ENCODE results near the gene CINP.
"Not testable (repeated sequence)": the region's sequence is repeated elsewhere in the genome, so short reads cannot be mapped to it uniquely, and the experiment has no call there.

The CINP gene

GRCh38 chr14:102353126-102353619 lies 9.5 kb downstream of the CINP start:
- Histone ChIP-seq H3K36me3 (replicated peaks; ENCODE audit: insufficient read depth, low read length) (no peaks in the 10 kb centered on the region), H4K20me1 (ENCODE audit: insufficient read depth, low read length) (no peaks in the 10 kb centered on the region), H3K4me3 (ENCODE audit: low read length) (no peak overlapping the region), H3F3A (ENCODE audit: insufficient read depth, low read length) (no peaks in the 10 kb centered on the region), H2AFZ (ENCODE audit: low read length) (no peak overlapping the region), H3K4me2 (ENCODE audit: low read depth, low read length) (no peak overlapping the region), H3K9me2 (replicated peaks; ENCODE audit: insufficient read depth, low read length) (no peaks in the 10 kb centered on the region), H3K27ac (ENCODE audit: low read length) (no peak overlapping the region), H3K27me3 (replicated peaks; ENCODE audit: insufficient read depth, low read length) (no peaks in the 10 kb centered on the region), H3K79me2 (ENCODE audit: low read length) (no peaks in the 10 kb centered on the region), H3K9ac (ENCODE audit: low read length) (no peak overlapping the region), H3K9me3 (replicated peaks; ENCODE audit: insufficient read depth, low read length) (no peaks in the 10 kb centered on the region), H3K4me1 (ENCODE audit: low read length) (no peaks in the 10 kb centered on the region)
- no peak for DNase-seq
- no peak for TF ChIP-seq CTCF (IDR thresholded peaks at IDR 0.05; ENCODE audit: low read length)
- no peak for TF ChIP-seq EZH2 (optimal IDR thresholded peaks at IDR 0.05; ENCODE audit: low read depth, low read length)
- no peak for TF ChIP-seq EZH2phosphoT487 (IDR thresholded peaks at IDR 0.05; ENCODE audit: low read length)

GRCh38 chr14:102352213-102352612 lies 10.5 kb downstream of the CINP start:
- Histone ChIP-seq H3K9me2 (replicated peaks; ENCODE audit: insufficient read depth, low read length) (no peaks in the 10 kb centered on the region), H3K9ac (ENCODE audit: low read length) (no peak overlapping the region), H4K20me1 (ENCODE audit: insufficient read depth, low read length) (no peaks in the 10 kb centered on the region), H3K79me2 (ENCODE audit: low read length) (no peaks in the 10 kb centered on the region), H3K27ac (ENCODE audit: low read length) (no peak overlapping the region), H3K4me3 (ENCODE audit: low read length) (no peak overlapping the region), H3K4me1 (ENCODE audit: low read length) (no peaks in the 10 kb centered on the region), H3K27me3 (replicated peaks; ENCODE audit: insufficient read depth, low read length) (no peaks in the 10 kb centered on the region), H3K36me3 (replicated peaks; ENCODE audit: insufficient read depth, low read length) (no peaks in the 10 kb centered on the region), H3K4me2 (ENCODE audit: low read depth, low read length) (no peak overlapping the region), H3F3A (ENCODE audit: insufficient read depth, low read length) (no peaks in the 10 kb centered on the region), H2AFZ (ENCODE audit: low read length) (no peak overlapping the region), H3K9me3 (replicated peaks; ENCODE audit: insufficient read depth, low read length) (no peaks in the 10 kb centered on the region)
- no peak for DNase-seq
- TF ChIP-seq EZH2 (optimal IDR thresholded peaks at IDR 0.05; ENCODE audit: low read depth, low read length) (no peak), CTCF (IDR thresholded peaks at IDR 0.05; ENCODE audit: low read length) (no peak), EZH2phosphoT487 (IDR thresholded peaks at IDR 0.05; ENCODE audit: low read length) (no peak)

- not testable (repeated sequence) for H3K9me3 ChIP-seq (replicated peaks; ENCODE audit: insufficient read depth, low read length); H3K36me3 ChIP-seq (replicated peaks; ENCODE audit: insufficient read depth, low read length); H3K4me1 ChIP-seq (ENCODE audit: low read length); DNase-seq; H3K27ac ChIP-seq (ENCODE audit: low read length); H3K79me2 ChIP-seq (ENCODE audit: low read length); H3K9me2 ChIP-seq (replicated peaks; ENCODE audit: insufficient read depth, low read length); H4K20me1 ChIP-seq (ENCODE audit: insufficient read depth, low read length); H3K27me3 ChIP-seq (replicated peaks; ENCODE audit: insufficient read depth, low read length); H3F3A ChIP-seq (ENCODE audit: insufficient read depth, low read length); H3K4me3 ChIP-seq (ENCODE audit: low read length); H2AFZ ChIP-seq (ENCODE audit: low read length); H3K4me2 ChIP-seq (ENCODE audit: low read depth, low read length); H3K9ac ChIP-seq (ENCODE audit: low read length)
Observed at GRCh38 chr14:102351593-102351992, 11.1 kb downstream of the CINP start.

GRCh38 chr14:102351023-102351422 lies 11.7 kb downstream of the CINP start:
- no peak for DNase-seq
- no peak overlapping the region for H3K4me3 ChIP-seq (ENCODE audit: low read length)
- H3K79me2 ChIP-seq (ENCODE audit: low read length), result no peaks in the 10 kb centered on the region
- no peaks in the 10 kb centered on the region for H3K4me1 ChIP-seq (ENCODE audit: low read length)
- H3K27ac ChIP-seq (ENCODE audit: low read length), result no peak overlapping the region
- no peaks in the 10 kb centered on the region for H3K9me2 ChIP-seq (replicated peaks; ENCODE audit: insufficient read depth, low read length)
- no peaks in the 10 kb centered on the region for H3F3A ChIP-seq (ENCODE audit: insufficient read depth, low read length)
- H2AFZ ChIP-seq (ENCODE audit: low read length), result no peak overlapping the region
- H3K27me3 ChIP-seq (replicated peaks; ENCODE audit: insufficient read depth, low read length), result no peaks in the 10 kb centered on the region
- TF ChIP-seq CTCF (IDR thresholded peaks at IDR 0.05; ENCODE audit: low read length) (no peak), EZH2phosphoT487 (IDR thresholded peaks at IDR 0.05; ENCODE audit: low read length) (no peak), EZH2 (optimal IDR thresholded peaks at IDR 0.05; ENCODE audit: low read depth, low read length) (no peak)
- no peak overlapping the region for H3K9ac ChIP-seq (ENCODE audit: low read length)
- H3K36me3 ChIP-seq (replicated peaks; ENCODE audit: insufficient read depth, low read length), result no peaks in the 10 kb centered on the region
- no peak overlapping the region for H3K4me2 ChIP-seq (ENCODE audit: low read depth, low read length)
- H3K9me3 ChIP-seq (replicated peaks; ENCODE audit: insufficient read depth, low read length), result no peaks in the 10 kb centered on the region
- H4K20me1 ChIP-seq (ENCODE audit: insufficient read depth, low read length), result no peaks in the 10 kb centered on the region
